ENCODE data around the gene AFF3. TPM values are rescaled to one million over a fixed set of nuclear protein-coding genes. Genes with fewer than 3 reads are reported as not detected.

The AFF3 gene
- total RNA-seq, 6 experiments from 2014 or later = 0.80 to 8.2 (median 6.8) TPM

GRCh38 chr2:99998651-99999320 is 143.6 kb downstream of the AFF3 start:
- Mint-ChIP-seq H3K4me3 (no peak overlapping the region), H3K36me3 (ENCODE audit: low read depth) (no peaks in the 10 kb centered on the region), H3K9me3 (no peaks in the 10 kb centered on the region; the same call in 1 of the 2 replicates), H3K27ac (no peak overlapping the region), H3K4me1 (ENCODE audit: low read depth) (no peaks in the 10 kb centered on the region), H3K27me3 (ENCODE audit: insufficient read depth) (peaks cover 3% of the 10 kb centered on the region; the same call in 1 of the 2 replicates)
- no peak for DNase-seq
- no peak for TF ChIP-seq CTCF (IDR thresholded peaks at IDR 0.05)

GRCh38 chr2:99989905-99990304 is 152.5 kb downstream of the AFF3 start:
- DNase-seq = no peak
- no peak for TF ChIP-seq CTCF (IDR thresholded peaks at IDR 0.05)
- Mint-ChIP-seq H3K9me3 (no peaks in the 10 kb centered on the region), H3K4me1 (ENCODE audit: low read depth) (peaks cover 5% of the 10 kb centered on the region), H3K4me3 (no peak overlapping the region), H3K27ac (no peak overlapping the region), H3K36me3 (ENCODE audit: low read depth) (no peaks in the 10 kb centered on the region), H3K27me3 (ENCODE audit: insufficient read depth) (peaks cover 14% of the 10 kb centered on the region; the same call in 1 of the 2 replicates)

- H3K27me3 Mint-ChIP-seq (ENCODE audit: insufficient read depth) = peaks cover 17% of the 10 kb centered on the region; the same call in 1 of the 2 replicates
- peaks cover 9% of the 10 kb centered on the region for H3K4me1 Mint-ChIP-seq (ENCODE audit: low read depth)
- H3K36me3 Mint-ChIP-seq (ENCODE audit: low read depth) = no peaks in the 10 kb centered on the region
- TF ChIP-seq CTCF (IDR thresholded peaks at IDR 0.05) = no peak
- DNase-seq = no peak
- no peaks in the 10 kb centered on the region for H3K9me3 Mint-ChIP-seq
- H3K4me3 Mint-ChIP-seq = no peak overlapping the region
- no peak overlapping the region for H3K27ac Mint-ChIP-seq
Observed at GRCh38 chr2:99988599-99988998, 153.8 kb downstream of the AFF3 start.

- H3K27ac Mint-ChIP-seq = no peak overlapping the region
- no peak for DNase-seq
- H3K4me1 Mint-ChIP-seq (ENCODE audit: low read depth) = peaks cover 9% of the 10 kb centered on the region
- peaks cover 5% of the 10 kb centered on the region; the same call in 1 of the 2 replicates for H3K36me3 Mint-ChIP-seq (ENCODE audit: low read depth)
- no peak for TF ChIP-seq CTCF (IDR thresholded peaks at IDR 0.05)
- no peak overlapping the region for H3K4me3 Mint-ChIP-seq
- H3K9me3 Mint-ChIP-seq = no peaks in the 10 kb centered on the region
- H3K27me3 Mint-ChIP-seq (ENCODE audit: insufficient read depth) = peaks cover 15% of the 10 kb centered on the region; the same call in 1 of the 2 replicates
Observed at GRCh38 chr2:99987160-99987559, 155.2 kb downstream of the AFF3 start.

- peaks cover 15% of the 10 kb centered on the region; the same call in 1 of the 2 replicates for H3K27me3 Mint-ChIP-seq (ENCODE audit: insufficient read depth)
- H3K36me3 Mint-ChIP-seq (ENCODE audit: low read depth) = peaks cover 7% of the 10 kb centered on the region; the same call in 1 of the 2 replicates
- H3K4me1 Mint-ChIP-seq (ENCODE audit: low read depth) = peaks cover 9% of the 10 kb centered on the region
- no peak for TF ChIP-seq CTCF (IDR thresholded peaks at IDR 0.05)
- no peak for DNase-seq
- H3K9me3 Mint-ChIP-seq = no peaks in the 10 kb centered on the region
- H3K27ac Mint-ChIP-seq = no peak overlapping the region
- no peak overlapping the region for H3K4me3 Mint-ChIP-seq
Observed at GRCh38 chr2:99984799-99985515, 157.4 kb downstream of the AFF3 start.

Data from HFFc6 (cell line).